ENCODE data around the gene KRT16. TPM values are rescaled to one million over a fixed set of nuclear protein-coding genes. Genes with fewer than 3 reads are reported as not detected.
"Not testable (repeated sequence)": the region's sequence is repeated elsewhere in the genome, so short reads cannot be mapped to it uniquely, and the experiment has no call there.

Gene KRT16
- total RNA-seq, 1 experiment from 2014 or later, result 0.61 TPM

DNA sequence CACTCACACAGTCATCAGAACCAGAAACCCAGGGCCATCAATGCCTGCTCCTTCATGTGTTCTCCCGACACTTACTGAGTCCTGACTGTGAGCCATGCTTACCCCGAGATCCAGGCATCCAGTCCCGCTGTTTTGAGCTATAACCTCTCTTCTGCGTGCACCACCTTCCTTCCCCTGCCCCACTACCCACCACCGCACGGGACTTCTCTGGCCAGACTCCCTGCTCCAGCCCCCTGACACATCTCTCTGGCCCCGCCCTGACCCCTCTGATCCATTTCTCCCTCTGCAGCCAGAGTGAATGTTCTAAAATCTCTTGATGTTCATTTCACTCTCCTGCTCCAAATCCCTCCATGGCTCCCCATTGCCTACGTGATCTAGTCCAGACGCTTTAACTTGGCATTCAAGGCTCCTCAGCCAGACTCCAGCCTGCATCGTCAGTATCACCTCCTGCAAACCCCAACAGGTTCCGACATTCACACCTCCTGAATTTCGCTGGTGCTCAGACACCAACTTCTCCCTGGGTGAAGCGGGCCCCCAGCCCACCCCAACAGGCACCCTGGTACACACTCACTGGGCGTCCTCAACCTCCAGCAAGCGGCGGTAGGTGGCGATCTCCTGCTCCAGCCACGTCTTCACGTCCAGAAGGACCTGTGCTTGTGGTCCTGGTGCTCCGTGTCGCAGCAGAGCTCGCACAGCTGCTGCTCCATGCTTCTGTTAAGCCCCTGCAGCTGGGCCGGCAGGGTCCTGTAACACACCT lies 14.9 kb upstream of the KRT16 start:
- no peak overlapping the region for H2AFZ ChIP-seq (ENCODE audit: low read depth, low read length, poor library complexity, severe bottlenecking)
- no peak overlapping the region for H3K27ac ChIP-seq (ENCODE audit: low read depth, low read length)
- ChIA-PET CTCF (no interaction called here), RAD21 (ENCODE audit: low non-redundant PET in 1 of 2, low total read pairs in 2 of 2, uncharacterized antibody in 2 of 2, unreplicated experiment in 2 of 2) (no interaction called here), POLR2A (no interaction called here)
- H3K9ac ChIP-seq (ENCODE audit: low read length), result no peak overlapping the region
- H3K27me3 ChIP-seq (ENCODE audit: insufficient read depth, low read length), result no peaks in the 10 kb centered on the region
- BruUV-seq (replicated peaks), result no TSS peak
- no peaks in the 10 kb centered on the region for H3K4me1 ChIP-seq (ENCODE audit: control insufficient read depth in 1 of 2, insufficient read depth in 2 of 2, low read length in 2 of 2)
- TF ChIP-seq RAD21 (IDR thresholded peaks at IDR 0.05; ENCODE audit: low read depth) (no peak), ELF1 (IDR thresholded peaks at IDR 0.05; ENCODE audit: borderline replicate concordance, low read depth) (no peak), REST (IDR thresholded peaks at IDR 0.05; ENCODE audit: low read depth) (no peak), CTCF (IDR thresholded peaks at IDR 0.05 in 2 of 3, conservative IDR thresholded peaks at IDR 0.05 in 1 of 3; ENCODE audit: borderline replicate concordance in 1 of 3, insufficient read depth in 1 of 3, low read depth in 2 of 3, low read length in 2 of 3) (no peak), CBX3 (IDR thresholded peaks at IDR 0.05; ENCODE audit: low read depth) (no peak), TCF7L2 (IDR thresholded peaks at IDR 0.05; ENCODE audit: borderline replicate concordance, extremely low read depth, insufficient read depth, insufficient read length) (no peak), EZH2 (IDR thresholded peaks at IDR 0.05) (no peak), POLR2A (IDR thresholded peaks at IDR 0.05; ENCODE audit: borderline replicate concordance, extremely low read depth, insufficient read depth, insufficient read length) (no peak), SRF (IDR thresholded peaks at IDR 0.05; ENCODE audit: low read depth) (no peak), SIN3A (IDR thresholded peaks at IDR 0.05; ENCODE audit: low read depth) (no peak), JUND (IDR thresholded peaks at IDR 0.05) (no peak), YY1 (IDR thresholded peaks at IDR 0.05; ENCODE audit: extremely low read depth, insufficient replicate concordance, low read depth, low read length) (no peak), SP1 (IDR thresholded peaks at IDR 0.05; ENCODE audit: low read depth) (no peak), EGR1 (IDR thresholded peaks at IDR 0.05; ENCODE audit: low read depth) (no peak), POLR2AphosphoS5 (IDR thresholded peaks at IDR 0.05; ENCODE audit: low read depth, low read length) (no peak)
- TF ChIP-seq, protein P1, sequence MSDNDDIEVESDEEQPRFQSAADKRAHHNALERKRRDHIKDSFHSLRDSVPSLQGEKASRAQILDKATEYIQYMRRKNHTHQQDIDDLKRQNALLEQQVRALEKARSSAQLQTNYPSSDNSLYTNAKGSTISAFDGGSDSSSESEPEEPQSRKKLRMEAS (IDR thresholded peaks at IDR 0.05), result no peak
- TF ChIP-seq, protein P2, sequence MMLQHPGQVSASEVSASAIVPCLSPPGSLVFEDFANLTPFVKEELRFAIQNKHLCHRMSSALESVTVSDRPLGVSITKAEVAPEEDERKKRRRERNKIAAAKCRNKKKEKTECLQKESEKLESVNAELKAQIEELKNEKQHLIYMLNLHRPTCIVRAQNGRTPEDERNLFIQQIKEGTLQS (IDR thresholded peaks at IDR 0.05), result no peak
- no peaks in the 10 kb centered on the region for H3K79me2 ChIP-seq (ENCODE audit: insufficient read depth, low read length)
- H3K36me3 ChIP-seq (ENCODE audit: control insufficient read depth in 1 of 2, insufficient read depth in 2 of 2, low read length in 2 of 2), result no peaks in the 10 kb centered on the region
- H3K9me3 ChIP-seq (ENCODE audit: control insufficient read depth in 1 of 2, insufficient read depth in 1 of 2, low read depth in 1 of 2, low read length in 2 of 2), result no peaks in the 10 kb centered on the region
- H3K4me3 ChIP-seq (replicated peaks in 1 of 2; ENCODE audit: low read depth in 1 of 2, low read length in 2 of 2), result no peak overlapping the region
- DNase-seq (ENCODE audit: low read depth, low spot score) (no peak), ATAC-seq (no peak)
- no peak overlapping the region for H3K4me2 ChIP-seq (ENCODE audit: low read length)
- no peaks in the 10 kb centered on the region for H4K20me1 ChIP-seq (ENCODE audit: insufficient read depth)
- no peaks in the 10 kb centered on the region for H3K9me2 ChIP-seq (ENCODE audit: insufficient read depth)
- intact Hi-C loops (cut with micrococcal nuclease), result no loop called here

DNA sequence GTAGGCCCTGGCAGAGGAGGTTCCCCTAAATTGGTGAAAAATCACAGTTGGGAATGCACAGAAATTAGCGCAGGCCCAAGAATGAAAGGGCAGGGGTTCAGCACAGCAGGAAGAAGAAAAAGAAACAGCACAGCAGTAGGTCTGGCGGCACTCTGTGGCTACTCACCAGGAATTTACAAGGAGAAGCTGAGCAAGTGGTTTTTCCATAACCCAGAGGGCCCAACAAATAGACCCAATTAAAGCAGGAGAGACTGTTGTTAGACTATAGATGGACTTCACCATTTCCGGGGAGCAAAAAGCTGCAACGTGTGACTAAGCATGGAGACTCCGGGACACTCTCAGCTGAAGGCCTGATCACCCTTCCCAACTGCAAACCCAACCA lies 14.3 kb upstream of the KRT16 start:
- RAD21 ChIA-PET (ENCODE audit: low non-redundant PET in 1 of 2, low total read pairs in 2 of 2, uncharacterized antibody in 2 of 2, unreplicated experiment in 2 of 2); H3K36me3 ChIP-seq (ENCODE audit: control insufficient read depth in 1 of 2, insufficient read depth in 2 of 2, low read length in 2 of 2); CTCF ChIA-PET; intact Hi-C loops (cut with micrococcal nuclease); H3K79me2 ChIP-seq (ENCODE audit: insufficient read depth, low read length); H3K9me2 ChIP-seq (ENCODE audit: insufficient read depth); POLR2A ChIA-PET; H2AFZ ChIP-seq (ENCODE audit: low read depth, low read length, poor library complexity, severe bottlenecking); H3K9me3 ChIP-seq (ENCODE audit: control insufficient read depth in 1 of 2, insufficient read depth in 1 of 2, low read depth in 1 of 2, low read length in 2 of 2); H3K9ac ChIP-seq (ENCODE audit: low read length); H3K4me3 ChIP-seq (replicated peaks in 1 of 2; ENCODE audit: low read depth in 1 of 2, low read length in 2 of 2); H3K27ac ChIP-seq (ENCODE audit: low read depth, low read length); H3K4me1 ChIP-seq (ENCODE audit: control insufficient read depth in 1 of 2, insufficient read depth in 2 of 2, low read length in 2 of 2); H4K20me1 ChIP-seq (ENCODE audit: insufficient read depth); H3K4me2 ChIP-seq (ENCODE audit: low read length); BruUV-seq (replicated peaks); H3K27me3 ChIP-seq (ENCODE audit: insufficient read depth, low read length); ATAC-seq; DNase-seq (ENCODE audit: low read depth, low spot score): not testable (repeated sequence)
